ENCODE data around the gene RALBP1. TPM values are rescaled to one million over a fixed set of nuclear protein-coding genes. Genes with fewer than 3 reads are reported as not detected.
"Not testable (repeated sequence)": the region's sequence is repeated elsewhere in the genome, so short reads cannot be mapped to it uniquely, and the experiment has no call there.

RALBP1 gene
- total and polyA plus RNA-seq, 12 donors = 23.1 to 53.8 (median 41.0) TPM

GRCh38 chr18:9482790-9483189, 7.5 kb downstream of the RALBP1 start:
- ATAC-seq = no peak
- intact Hi-C loops (cut with DNase I) = no loop called here
- H3K9me3 ChIP-seq = peaks cover 0 to 15% (median 0%) of the 10 kb centered on the region in 11 donors
- no peak for TF ChIP-seq CTCF (IDR thresholded peaks at IDR 0.05)
- 86 to 93% methylated on average over 1 of the region's 1 CpG for WGBS, 2 donors
- no peak overlapping the region for H3K27ac ChIP-seq
- no peaks in the 10 kb centered on the region for H3K27me3 ChIP-seq
- H3K36me3 ChIP-seq = peaks cover 0 to 29% (median 5%) of the 10 kb centered on the region in 9 donors
- DNase-seq = no peak
- H3K4me1 ChIP-seq = peaks cover 0 to 13% (median 1%) of the 10 kb centered on the region in 9 donors
- no peak overlapping the region for H3K4me3 ChIP-seq

- Histone ChIP-seq H3K36me3 (peaks cover 0 to 26% (median 4%) of the 10 kb centered on the region in 9 donors), H3K4me3 (no peak overlapping the region), H3K27me3 (no peaks in the 10 kb centered on the region), H3K27ac (no peak overlapping the region), H3K9me3 (peaks cover 0 to 19% (median 0%) of the 10 kb centered on the region in 11 donors), H3K4me1 (peaks cover 0 to 20% (median 0%) of the 10 kb centered on the region in 9 donors)
- DNase-seq (no peak), ATAC-seq (no peak)
- WGBS, 2 donors = 96 to 98% methylated on average over 7 of the region's 7 CpGs
- intact Hi-C loops (cut with DNase I) = no loop called here
- TF ChIP-seq CTCF (IDR thresholded peaks at IDR 0.05) = no peak
Observed at GRCh38 chr18:9483526-9483925, 8.2 kb downstream of the RALBP1 start.

GRCh38 chr18:9484856-9485255, 9.5 kb downstream of the RALBP1 start:
- intact Hi-C loops (cut with DNase I); DNase-seq; H3K27me3 ChIP-seq; H3K4me3 ChIP-seq; ATAC-seq; H3K27ac ChIP-seq: not testable (repeated sequence)
- WGBS, 2 donors = 98 to 100% methylated on average over 2 of the region's 2 CpGs
- Histone ChIP-seq H3K4me1 (peaks cover 0 to 33% (median 4%) of the 10 kb centered on the region in 9 donors), H3K9me3 (peaks cover 0 to 19% (median 0%) of the 10 kb centered on the region in 11 donors), H3K36me3 (peaks cover 0 to 17% (median 0%) of the 10 kb centered on the region in 9 donors)

- Histone ChIP-seq H3K4me1 (peaks cover 0 to 23% (median 0%) of the 10 kb centered on the region in 9 donors), H3K27ac (peak overlapping the region in 1 of 10 donors; percentile 65), H3K36me3 (peaks cover 0 to 7% (median 0%) of the 10 kb centered on the region in 9 donors), H3K27me3 (no peaks in the 10 kb centered on the region), H3K4me3 (no peak overlapping the region), H3K9me3 (peaks cover 0 to 24% (median 0%) of the 10 kb centered on the region in 11 donors)
- intact Hi-C loops (cut with DNase I) = no loop called here
- ATAC-seq (no peak), DNase-seq (no peak)
- no peak for TF ChIP-seq CTCF (IDR thresholded peaks at IDR 0.05)
- WGBS, 2 donors = 76 to 81% methylated on average over 4 of the region's 4 CpGs
Observed at GRCh38 chr18:9488538-9488937, 13.2 kb downstream of the RALBP1 start.

- Histone ChIP-seq H3K9me3 (peaks cover 0 to 7% (median 0%) of the 10 kb centered on the region in 11 donors), H3K36me3 (peaks cover 0 to 3% (median 0%) of the 10 kb centered on the region in 9 donors), H3K4me3 (no peak overlapping the region), H3K27ac (no peak overlapping the region), H3K27me3 (no peaks in the 10 kb centered on the region), H3K4me1 (peaks cover 0 to 19% (median 3%) of the 10 kb centered on the region in 9 donors)
- DNase-seq = no peak
- TF ChIP-seq CTCF (IDR thresholded peaks at IDR 0.05) = no peak
- no peak for ATAC-seq
- 81 to 88% methylated on average over 9 of the region's 9 CpGs for WGBS, 2 donors
- intact Hi-C loops (cut with DNase I) = no loop called here
Observed at GRCh38 chr18:9494778-9495331, 19.5 kb downstream of the RALBP1 start.

Measured in heart right ventricle (tissue), 16 donors.